ENCODE data around the gene ATXN2L.

The ATXN2L gene

GRCh38 chr16:28882551-28883160, 59.9 kb downstream of the ATXN2L start:
- no peak for TF ChIP-seq CTCF (IDR thresholded peaks at IDR 0.05; ENCODE audit: low read depth, low read length, poor library complexity, severe bottlenecking)
- TF ChIP-seq EZH2phosphoT487 (IDR thresholded peaks at IDR 0.05; ENCODE audit: borderline replicate concordance, low read length), result no peak
- Histone ChIP-seq H3K79me2 (ENCODE audit: control insufficient read depth, low read length) (peaks cover 13% of the 10 kb centered on the region), H3K4me1 (ENCODE audit: control insufficient read depth, low read length) (peaks cover 24% of the 10 kb centered on the region), H3K9me2 (replicated peaks; ENCODE audit: control insufficient read depth, low read length) (no peaks in the 10 kb centered on the region), H3K9me3 (ENCODE audit: control insufficient read depth, insufficient read depth, low read length) (peaks cover 5% of the 10 kb centered on the region; the same call in 1 of the 2 replicates), H3K36me3 (ENCODE audit: control insufficient read depth, low read length) (no peaks in the 10 kb centered on the region; the same call in 1 of the 2 replicates), H3K4me3 (ENCODE audit: low read length) (no peak overlapping the region), H3K27me3 (ENCODE audit: control insufficient read depth, low read length) (no peaks in the 10 kb centered on the region), H4K20me1 (ENCODE audit: control insufficient read depth, insufficient read depth, low read depth, low read length) (no peaks in the 10 kb centered on the region), H3F3A (ENCODE audit: control insufficient read depth, insufficient read depth) (no peaks in the 10 kb centered on the region; the same call in 1 of the 2 replicates), H3K4me2 (ENCODE audit: low read length) (no peak overlapping the region), H3K27ac (ENCODE audit: low read depth, low read length) (no peak overlapping the region)

- no peaks in the 10 kb centered on the region; the same call in 1 of the 2 replicates for H3K36me3 ChIP-seq (ENCODE audit: control insufficient read depth, low read length)
- no peaks in the 10 kb centered on the region; the same call in 1 of the 2 replicates for H3F3A ChIP-seq (ENCODE audit: control insufficient read depth, insufficient read depth)
- no peaks in the 10 kb centered on the region for H4K20me1 ChIP-seq (ENCODE audit: control insufficient read depth, insufficient read depth, low read depth, low read length)
- no peak overlapping the region for H3K27ac ChIP-seq (ENCODE audit: low read depth, low read length)
- H3K9me2 ChIP-seq (replicated peaks; ENCODE audit: control insufficient read depth, low read length), result no peaks in the 10 kb centered on the region
- peaks cover 11% of the 10 kb centered on the region for H3K79me2 ChIP-seq (ENCODE audit: control insufficient read depth, low read length)
- peaks cover 21% of the 10 kb centered on the region for H3K4me1 ChIP-seq (ENCODE audit: control insufficient read depth, low read length)
- TF ChIP-seq CTCF (IDR thresholded peaks at IDR 0.05; ENCODE audit: low read depth, low read length, poor library complexity, severe bottlenecking) (no peak), EZH2phosphoT487 (IDR thresholded peaks at IDR 0.05; ENCODE audit: borderline replicate concordance, low read length) (no peak)
- H3K4me3 ChIP-seq (ENCODE audit: low read length), result no peak overlapping the region
- H3K9me3 ChIP-seq (ENCODE audit: control insufficient read depth, insufficient read depth, low read length), result peaks cover 5% of the 10 kb centered on the region; the same call in 1 of the 2 replicates
- no peaks in the 10 kb centered on the region for H3K27me3 ChIP-seq (ENCODE audit: control insufficient read depth, low read length)
- no peak overlapping the region for H3K4me2 ChIP-seq (ENCODE audit: low read length)
These were observed 60.6 kb downstream of the ATXN2L start for GRCh38 chr16:28883221-28883996.

GRCh38 chr16:28884045-28884444, 61.2 kb downstream of the ATXN2L start:
- Histone ChIP-seq H4K20me1 (ENCODE audit: control insufficient read depth, insufficient read depth, low read depth, low read length) (no peaks in the 10 kb centered on the region), H3K27ac (ENCODE audit: low read depth, low read length) (no peak overlapping the region), H3K9me2 (replicated peaks; ENCODE audit: control insufficient read depth, low read length) (no peaks in the 10 kb centered on the region), H3K4me3 (ENCODE audit: low read length) (no peak overlapping the region), H3K79me2 (ENCODE audit: control insufficient read depth, low read length) (peaks cover 5% of the 10 kb centered on the region), H3K9me3 (ENCODE audit: control insufficient read depth, insufficient read depth, low read length) (peaks cover 5% of the 10 kb centered on the region; the same call in 1 of the 2 replicates), H3F3A (ENCODE audit: control insufficient read depth, insufficient read depth) (no peaks in the 10 kb centered on the region; the same call in 1 of the 2 replicates), H3K36me3 (ENCODE audit: control insufficient read depth, low read length) (no peaks in the 10 kb centered on the region; the same call in 1 of the 2 replicates), H3K4me2 (ENCODE audit: low read length) (no peak overlapping the region), H3K4me1 (ENCODE audit: control insufficient read depth, low read length) (peaks cover 15% of the 10 kb centered on the region), H3K27me3 (ENCODE audit: control insufficient read depth, low read length) (no peaks in the 10 kb centered on the region)
- no peak for TF ChIP-seq EZH2phosphoT487 (IDR thresholded peaks at IDR 0.05; ENCODE audit: borderline replicate concordance, low read length)
- TF ChIP-seq CTCF (IDR thresholded peaks at IDR 0.05; ENCODE audit: low read depth, low read length, poor library complexity, severe bottlenecking), result no peak

All from DOHH2 (cell line).